ENCODE measurements around the gene RAP1GAP.

The RAP1GAP gene

DNA sequence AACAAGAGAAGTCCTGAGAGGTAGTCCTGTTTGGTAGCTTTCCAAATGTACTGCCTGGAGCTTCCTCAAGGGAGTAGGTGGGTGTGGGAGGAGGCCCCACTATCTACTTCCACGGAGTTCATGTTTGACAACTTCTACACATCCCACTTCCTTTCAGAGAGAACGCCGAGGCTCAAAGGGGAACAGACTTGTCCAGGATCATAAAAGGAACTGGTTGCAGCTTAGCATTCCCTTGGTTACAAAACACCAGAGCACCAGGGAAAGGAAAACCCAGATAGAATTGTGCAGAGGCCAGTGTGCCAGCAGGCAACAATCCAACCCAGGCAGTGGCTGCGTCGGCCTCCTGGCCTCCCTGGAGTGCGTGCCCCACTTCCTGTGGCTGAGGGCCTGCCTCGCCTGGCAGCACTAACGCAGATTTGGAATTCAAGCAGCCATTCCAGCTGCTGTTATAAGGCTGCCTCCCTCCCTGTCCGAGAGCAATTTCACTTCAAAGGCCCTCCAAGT, 4.2 kb upstream of the RAP1GAP start:
- no peak overlapping the region for H3K4me3 ChIP-seq (ENCODE audit: low read length)
- no peaks in the 10 kb centered on the region for H3K9me3 ChIP-seq (ENCODE audit: control insufficient read depth, low read depth, low read length)
- peaks cover 10% of the 10 kb centered on the region for H3K4me1 ChIP-seq (ENCODE audit: control insufficient read depth, low read depth, low read length)
- no peak overlapping the region for H3K9ac ChIP-seq (ENCODE audit: low read length)
- peaks cover 22% of the 10 kb centered on the region for H3K27me3 ChIP-seq (ENCODE audit: control insufficient read depth, insufficient read depth, low read length)
- H3K27ac ChIP-seq (ENCODE audit: low read length), result no peak overlapping the region
- peaks cover under 1% of the 10 kb centered on the region for H3K36me3 ChIP-seq (ENCODE audit: control insufficient read depth, low read depth, low read length)

DNA sequence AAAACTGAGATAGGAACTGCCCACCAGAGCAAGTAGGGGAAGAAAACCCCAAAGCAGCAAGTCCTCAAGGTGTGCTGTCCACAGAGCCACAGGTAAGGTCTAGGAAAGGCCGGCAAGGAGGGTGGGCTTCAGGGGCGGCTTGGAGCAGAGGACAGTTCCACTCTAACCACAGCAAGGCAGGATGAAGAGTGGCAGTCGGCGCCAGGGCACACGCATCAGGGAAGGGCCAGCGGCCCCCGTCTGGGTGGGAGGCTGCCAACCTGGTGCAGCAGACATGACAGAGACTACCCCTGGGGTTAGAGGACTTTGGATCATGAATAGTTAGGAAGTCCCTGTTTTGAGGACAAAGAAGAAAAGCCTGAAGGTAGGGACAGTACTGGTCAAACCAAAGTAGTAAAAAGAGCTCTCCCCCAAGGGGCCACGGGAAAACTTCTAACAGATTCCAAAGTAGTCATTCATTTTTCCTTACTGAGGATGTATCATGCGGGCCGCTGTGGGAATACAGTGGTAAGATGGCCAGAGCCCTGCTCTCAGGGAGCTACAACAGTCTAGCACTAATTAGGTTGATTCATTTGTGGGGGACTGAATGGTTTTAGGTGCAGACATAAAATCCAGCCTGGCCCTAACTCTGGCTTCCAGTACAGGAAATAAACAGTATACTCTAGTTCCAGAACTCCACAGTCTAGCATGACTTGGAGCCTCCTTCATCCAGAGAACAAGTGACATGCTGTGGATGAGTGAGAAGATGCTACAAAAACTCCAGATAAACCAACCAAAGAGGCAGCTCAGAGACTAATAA, 3.5 kb upstream of the RAP1GAP start:
- Histone ChIP-seq H3K36me3 (ENCODE audit: control insufficient read depth, low read depth, low read length) (no peaks in the 10 kb centered on the region), H3K9ac (ENCODE audit: low read length) (no peak overlapping the region), H3K4me1 (ENCODE audit: control insufficient read depth, low read depth, low read length) (peaks cover 10% of the 10 kb centered on the region), H3K9me3 (ENCODE audit: control insufficient read depth, low read depth, low read length) (no peaks in the 10 kb centered on the region), H3K4me3 (ENCODE audit: low read length) (no peak overlapping the region), H3K27me3 (ENCODE audit: control insufficient read depth, insufficient read depth, low read length) (peaks cover 28% of the 10 kb centered on the region), H3K27ac (ENCODE audit: low read length) (no peak overlapping the region)

DNA sequence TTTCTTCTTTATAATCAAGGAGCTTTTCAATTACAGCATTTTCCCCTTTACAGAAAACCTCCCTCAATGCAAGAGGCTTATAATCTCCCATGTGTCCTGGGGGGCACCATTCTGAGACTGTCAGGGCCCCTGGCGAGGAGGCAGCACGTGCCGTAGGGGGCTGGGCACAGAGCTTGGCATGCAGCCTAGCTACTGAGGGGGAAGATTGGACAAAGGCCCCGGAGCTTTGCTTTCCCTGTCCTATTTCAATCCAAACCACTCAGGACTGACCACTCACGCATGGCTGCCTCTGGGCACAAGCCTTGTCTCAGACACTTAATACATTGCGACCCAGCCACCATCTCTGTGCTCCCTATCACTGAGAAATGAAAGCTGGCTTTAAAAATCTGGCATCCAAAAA, 2.8 kb upstream of the RAP1GAP start:
- Histone ChIP-seq H3K4me3 (ENCODE audit: low read length) (no peak overlapping the region), H3K9me3 (ENCODE audit: control insufficient read depth, low read depth, low read length) (no peaks in the 10 kb centered on the region), H3K9ac (ENCODE audit: low read length) (no peak overlapping the region), H3K27ac (ENCODE audit: low read length) (no peak overlapping the region), H3K27me3 (ENCODE audit: control insufficient read depth, insufficient read depth, low read length) (peaks cover 33% of the 10 kb centered on the region), H3K36me3 (ENCODE audit: control insufficient read depth, low read depth, low read length) (no peaks in the 10 kb centered on the region), H3K4me1 (ENCODE audit: control insufficient read depth, low read depth, low read length) (peaks cover 10% of the 10 kb centered on the region)

DNA sequence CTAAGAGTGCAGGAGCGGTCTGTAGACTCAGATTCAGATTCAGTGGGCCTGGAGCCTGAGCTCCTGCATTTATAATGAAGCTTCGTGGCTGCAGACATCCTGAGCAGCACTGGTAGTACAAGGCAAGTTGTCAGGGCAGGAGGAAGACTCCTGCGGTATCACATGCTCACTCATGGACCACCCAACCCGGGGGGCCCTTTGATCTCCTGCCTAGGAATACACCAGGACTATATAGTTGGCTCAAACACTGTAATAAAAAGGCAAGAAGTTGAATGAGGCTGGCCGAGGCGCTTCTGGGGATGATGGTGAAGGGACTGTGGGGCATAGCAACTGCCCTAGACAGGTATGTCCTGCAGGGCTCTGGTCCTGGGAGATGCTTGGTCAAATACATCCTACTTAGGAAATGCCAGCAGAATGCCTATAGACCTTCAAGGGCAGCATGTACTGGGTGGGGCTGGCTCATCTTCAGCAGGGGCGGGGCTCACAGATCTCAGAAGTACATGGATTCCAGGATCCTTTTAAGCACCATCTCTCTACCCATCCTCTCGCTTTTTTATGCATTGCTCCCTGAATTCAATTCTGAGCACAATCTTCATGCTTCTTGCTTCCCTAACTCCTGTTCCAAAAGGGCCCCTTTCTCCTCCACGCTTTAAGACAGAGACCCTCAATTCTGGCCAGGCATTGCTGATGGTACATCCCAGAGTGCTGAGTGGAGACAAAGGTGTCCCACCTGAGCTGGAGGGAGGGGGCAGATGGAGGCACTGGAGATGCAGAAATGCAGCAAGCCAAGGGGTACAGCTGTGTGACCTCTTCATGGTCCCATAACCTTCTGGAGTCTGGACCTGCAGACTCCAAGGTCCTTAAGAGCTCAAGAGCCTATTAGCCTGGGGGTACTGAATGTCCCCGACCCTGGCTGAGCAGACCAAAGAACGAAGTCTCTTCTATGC, 2.1 kb upstream of the RAP1GAP start:
- H3K27ac ChIP-seq (ENCODE audit: low read length), result no peak overlapping the region
- H3K9me3 ChIP-seq (ENCODE audit: control insufficient read depth, low read depth, low read length), result no peaks in the 10 kb centered on the region
- H3K27me3 ChIP-seq (ENCODE audit: control insufficient read depth, insufficient read depth, low read length), result peaks cover 33% of the 10 kb centered on the region
- no peak overlapping the region for H3K4me3 ChIP-seq (ENCODE audit: low read length)
- H3K9ac ChIP-seq (ENCODE audit: low read length), result no peak overlapping the region
- no peaks in the 10 kb centered on the region for H3K36me3 ChIP-seq (ENCODE audit: control insufficient read depth, low read depth, low read length)
- H3K4me1 ChIP-seq (ENCODE audit: control insufficient read depth, low read depth, low read length), result peaks cover 10% of the 10 kb centered on the region

DNA sequence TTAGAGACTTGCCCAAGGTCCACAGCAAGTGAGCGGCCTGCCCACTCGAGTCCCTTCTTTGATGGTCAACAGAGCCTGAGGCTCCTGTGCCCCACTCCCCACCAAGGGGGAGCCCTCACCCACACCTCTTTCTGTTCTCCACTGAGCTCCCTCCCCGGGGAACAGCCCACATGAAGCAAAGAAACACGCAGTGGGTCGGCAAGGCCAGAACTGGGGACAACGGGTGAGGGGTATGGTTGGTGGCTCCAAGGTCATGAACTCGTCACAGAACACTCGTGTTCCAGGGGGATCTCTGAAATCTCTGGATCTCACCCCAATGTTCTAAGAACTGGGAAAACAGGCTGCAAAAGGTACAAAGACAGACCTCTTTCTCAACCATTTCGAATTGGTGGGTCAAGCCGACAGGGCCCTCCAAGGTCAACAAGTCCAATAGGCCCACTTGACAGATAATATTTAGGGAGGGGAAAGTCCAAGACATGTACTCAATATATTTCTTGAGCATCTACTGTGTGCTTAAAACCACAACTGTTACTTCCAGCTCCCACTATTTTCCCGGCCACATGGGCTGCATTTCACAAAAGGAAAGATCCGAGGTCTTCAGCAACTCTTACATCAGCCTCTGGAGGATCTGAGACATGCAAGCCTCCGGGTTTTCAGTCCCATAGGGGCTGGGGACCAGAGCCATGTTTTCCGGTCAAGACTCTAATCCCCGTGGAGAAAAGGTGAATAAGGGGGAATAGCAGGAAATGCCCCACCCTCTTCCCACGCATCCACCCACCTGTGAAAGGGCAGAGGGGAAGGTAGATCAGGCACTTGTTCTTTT, 1.1 kb upstream of the RAP1GAP start:
- Histone ChIP-seq H3K9ac (ENCODE audit: low read length) (peak overlapping the region; percentile 53), H3K36me3 (ENCODE audit: control insufficient read depth, low read depth, low read length) (no peaks in the 10 kb centered on the region), H3K27ac (ENCODE audit: low read length) (no peak overlapping the region)

DNA sequence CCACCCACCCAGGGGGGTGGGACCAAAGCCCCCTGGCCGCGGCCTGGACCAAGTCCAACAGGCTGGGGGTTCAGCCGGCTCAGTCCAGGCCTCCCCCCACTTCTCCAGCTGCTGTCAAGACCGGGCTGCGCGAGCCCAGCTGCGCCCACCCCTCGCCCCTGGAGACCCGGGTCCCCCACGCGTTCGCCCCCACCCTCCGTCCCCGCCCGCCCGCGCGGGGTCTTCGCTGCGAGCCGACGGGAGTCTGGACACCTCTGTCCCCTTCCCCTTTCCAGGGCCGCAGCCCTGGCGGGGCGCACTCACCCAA, 253 bp downstream of the RAP1GAP start:
- H3K9ac ChIP-seq (ENCODE audit: low read length), result no peak overlapping the region
- no peak overlapping the region for H3K27ac ChIP-seq (ENCODE audit: low read length)
- peak overlapping the region; percentile 82 for H3K4me3 ChIP-seq (ENCODE audit: low read length)
- H3K9me3 ChIP-seq (ENCODE audit: control insufficient read depth, low read depth, low read length), result no peaks in the 10 kb centered on the region
- H3K4me1 ChIP-seq (ENCODE audit: control insufficient read depth, low read depth, low read length), result peaks cover 10% of the 10 kb centered on the region
- no peaks in the 10 kb centered on the region for H3K36me3 ChIP-seq (ENCODE audit: control insufficient read depth, low read depth, low read length)
- H3K27me3 ChIP-seq (ENCODE audit: control insufficient read depth, insufficient read depth, low read length), result peaks cover 33% of the 10 kb centered on the region

More for the DNA sequence above, 1.1 kb upstream of the RAP1GAP start:
- no peaks in the 10 kb centered on the region for H3K9me3 ChIP-seq (ENCODE audit: control insufficient read depth, low read depth, low read length)
- H3K4me3 ChIP-seq (ENCODE audit: low read length), result peak overlapping the region; percentile 82
- H3K27me3 ChIP-seq (ENCODE audit: control insufficient read depth, insufficient read depth, low read length), result peaks cover 33% of the 10 kb centered on the region
- H3K4me1 ChIP-seq (ENCODE audit: control insufficient read depth, low read depth, low read length), result peaks cover 10% of the 10 kb centered on the region

GRCh38 chr1:21668232-21668950, 766 bp downstream of the RAP1GAP start:
- no peak overlapping the region for H3K9ac ChIP-seq (ENCODE audit: low read length)

GRCh38 chr1:21667348-21668231, 1.6 kb downstream of the RAP1GAP start:
- Histone ChIP-seq H3K9me3 (ENCODE audit: control insufficient read depth, low read depth, low read length) (no peaks in the 10 kb centered on the region), H3K27ac (ENCODE audit: low read length) (no peak overlapping the region), H3K4me3 (ENCODE audit: low read length) (no peak overlapping the region), H3K36me3 (ENCODE audit: control insufficient read depth, low read depth, low read length) (no peaks in the 10 kb centered on the region), H3K4me1 (ENCODE audit: control insufficient read depth, low read depth, low read length) (peaks cover 10% of the 10 kb centered on the region), H3K9ac (ENCODE audit: low read length) (no peak overlapping the region), H3K27me3 (ENCODE audit: control insufficient read depth, insufficient read depth, low read length) (peaks cover 33% of the 10 kb centered on the region)

More at GRCh38 chr1:21668232-21668950, 766 bp downstream of the RAP1GAP start:
- no peaks in the 10 kb centered on the region for H3K9me3 ChIP-seq (ENCODE audit: control insufficient read depth, low read depth, low read length)
- no peak overlapping the region for H3K27ac ChIP-seq (ENCODE audit: low read length)
- H3K36me3 ChIP-seq (ENCODE audit: control insufficient read depth, low read depth, low read length), result no peaks in the 10 kb centered on the region
- peaks cover 33% of the 10 kb centered on the region for H3K27me3 ChIP-seq (ENCODE audit: control insufficient read depth, insufficient read depth, low read length)
- peaks cover 10% of the 10 kb centered on the region for H3K4me1 ChIP-seq (ENCODE audit: control insufficient read depth, low read depth, low read length)
- H3K4me3 ChIP-seq (ENCODE audit: low read length), result peak overlapping the region; percentile 82

- Histone ChIP-seq H3K9ac (ENCODE audit: low read length) (no peak overlapping the region), H3K9me3 (ENCODE audit: control insufficient read depth, low read depth, low read length) (no peaks in the 10 kb centered on the region), H3K27ac (ENCODE audit: low read length) (no peak overlapping the region), H3K4me3 (ENCODE audit: low read length) (no peak overlapping the region), H3K36me3 (ENCODE audit: control insufficient read depth, low read depth, low read length) (no peaks in the 10 kb centered on the region), H3K27me3 (ENCODE audit: control insufficient read depth, insufficient read depth, low read length) (peaks cover 33% of the 10 kb centered on the region), H3K4me1 (ENCODE audit: control insufficient read depth, low read depth, low read length) (peaks cover 10% of the 10 kb centered on the region)
Measured at GRCh38 chr1:21666576-21667320, 2.4 kb downstream of the RAP1GAP start.

Measured in iPS-18a (cell line).